ENCODE data around the gene ZNF32.

DNA sequence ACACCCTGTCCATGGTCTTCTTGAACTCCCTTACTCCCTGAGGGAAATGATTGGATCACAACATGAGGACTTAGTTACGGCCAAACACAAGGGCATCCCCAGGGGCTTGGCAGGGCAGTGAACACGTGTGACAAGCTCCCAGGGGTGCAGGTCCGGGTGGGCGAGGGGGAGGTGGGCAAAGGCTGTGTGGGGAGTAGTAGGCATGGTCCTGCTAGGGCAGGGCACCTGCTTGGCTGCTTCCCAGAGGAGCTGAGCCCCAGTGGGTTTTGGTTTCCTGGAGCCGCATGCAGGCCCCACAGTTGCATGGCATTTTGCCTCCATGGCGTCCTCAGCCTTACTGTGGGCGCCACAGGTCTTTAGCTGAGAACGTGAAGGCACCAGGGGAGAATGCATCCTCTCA lies 46.6 kb upstream of the ZNF32 start:
- TF ChIP-seq, protein P1, sequence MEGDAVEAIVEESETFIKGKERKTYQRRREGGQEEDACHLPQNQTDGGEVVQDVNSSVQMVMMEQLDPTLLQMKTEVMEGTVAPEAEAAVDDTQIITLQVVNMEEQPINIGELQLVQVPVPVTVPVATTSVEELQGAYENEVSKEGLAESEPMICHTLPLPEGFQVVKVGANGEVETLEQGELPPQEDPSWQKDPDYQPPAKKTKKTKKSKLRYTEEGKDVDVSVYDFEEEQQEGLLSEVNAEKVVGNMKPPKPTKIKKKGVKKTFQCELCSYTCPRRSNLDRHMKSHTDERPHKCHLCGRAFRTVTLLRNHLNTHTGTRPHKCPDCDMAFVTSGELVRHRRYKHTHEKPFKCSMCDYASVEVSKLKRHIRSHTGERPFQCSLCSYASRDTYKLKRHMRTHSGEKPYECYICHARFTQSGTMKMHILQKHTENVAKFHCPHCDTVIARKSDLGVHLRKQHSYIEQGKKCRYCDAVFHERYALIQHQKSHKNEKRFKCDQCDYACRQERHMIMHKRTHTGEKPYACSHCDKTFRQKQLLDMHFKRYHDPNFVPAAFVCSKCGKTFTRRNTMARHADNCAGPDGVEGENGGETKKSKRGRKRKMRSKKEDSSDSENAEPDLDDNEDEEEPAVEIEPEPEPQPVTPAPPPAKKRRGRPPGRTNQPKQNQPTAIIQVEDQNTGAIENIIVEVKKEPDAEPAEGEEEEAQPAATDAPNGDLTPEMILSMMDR (IDR thresholded peaks at IDR 0.05) = no peak
- TF ChIP-seq EP300 (IDR thresholded peaks at IDR 0.05) = no peak
- TF ChIP-seq POLR2AphosphoS5 (IDR thresholded peaks at IDR 0.05) = no peak
